Suppressor macrophage treated with lipopolysaccharide for 1 hour (primary cell): ENCODE data around the gene NKD1.
"Not testable (repeated sequence)": the region's sequence is repeated elsewhere in the genome, so short reads cannot be mapped to it uniquely, and the experiment has no call there.

Source experiments
- DNase-seq, 3 donors: peaks; one replicate each; pipeline ENCODE4 v3.0.0-alpha.2; 2020 to 2022

NKD1 gene, protein sequence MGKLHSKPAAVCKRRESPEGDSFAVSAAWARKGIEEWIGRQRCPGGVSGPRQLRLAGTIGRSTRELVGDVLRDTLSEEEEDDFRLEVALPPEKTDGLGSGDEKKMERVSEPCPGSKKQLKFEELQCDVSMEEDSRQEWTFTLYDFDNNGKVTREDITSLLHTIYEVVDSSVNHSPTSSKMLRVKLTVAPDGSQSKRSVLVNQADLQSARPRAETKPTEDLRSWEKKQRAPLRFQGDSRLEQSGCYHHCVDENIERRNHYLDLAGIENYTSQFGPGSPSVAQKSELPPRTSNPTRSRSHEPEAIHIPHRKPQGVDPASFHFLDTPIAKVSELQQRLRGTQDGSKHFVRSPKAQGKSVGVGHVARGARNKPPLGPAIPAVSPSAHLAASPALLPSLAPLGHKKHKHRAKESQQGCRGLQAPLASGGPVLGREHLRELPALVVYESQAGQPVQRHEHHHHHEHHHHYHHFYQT

DNA sequence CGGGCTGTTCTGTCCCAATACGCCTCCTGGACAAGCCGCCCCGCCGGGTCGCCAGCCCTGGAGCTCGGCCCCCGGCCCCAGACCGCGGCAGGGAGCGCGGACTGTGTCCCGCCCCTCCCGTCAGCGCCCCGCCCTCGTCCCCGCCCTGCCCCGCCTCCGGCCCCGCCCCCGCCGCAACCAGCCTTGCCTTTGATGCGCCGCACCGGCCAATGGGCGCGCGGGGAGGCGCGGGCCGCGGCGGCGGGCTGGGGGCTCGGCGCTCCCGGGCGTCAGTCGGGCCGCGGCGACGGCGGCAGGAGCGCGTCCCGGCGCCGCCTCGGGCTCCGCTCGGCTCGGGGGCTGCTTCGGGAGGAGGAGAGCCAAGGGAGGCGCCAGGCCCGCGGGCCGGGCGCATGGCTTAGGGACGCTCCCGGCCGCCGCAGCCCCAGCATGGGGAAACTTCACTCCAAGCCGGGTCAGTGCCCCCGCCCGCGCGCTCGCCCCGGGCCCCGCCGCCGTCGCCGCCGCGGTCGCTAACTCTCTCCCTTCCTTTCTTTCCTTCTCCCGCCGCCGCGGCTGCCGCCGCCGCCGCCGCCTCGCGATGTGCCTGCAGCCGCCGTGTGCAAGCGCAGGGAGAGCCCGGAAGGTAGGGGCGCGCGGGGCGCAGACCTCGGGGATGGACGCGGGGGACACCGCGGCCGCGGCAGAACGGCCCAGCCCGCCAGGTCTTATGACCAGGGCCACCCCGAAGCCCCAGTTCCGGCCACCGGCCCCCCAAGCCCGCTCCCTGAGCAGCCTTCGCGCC lies at the start of gene NKD1:
NKD1 (plus strand) TSS at position 272 of the 784 bp plus-strand sequence; CDS start at position 430, 158 bp downstream.
- peak; percentile 66 to 93 (median 84) for DNase-seq

DNA sequence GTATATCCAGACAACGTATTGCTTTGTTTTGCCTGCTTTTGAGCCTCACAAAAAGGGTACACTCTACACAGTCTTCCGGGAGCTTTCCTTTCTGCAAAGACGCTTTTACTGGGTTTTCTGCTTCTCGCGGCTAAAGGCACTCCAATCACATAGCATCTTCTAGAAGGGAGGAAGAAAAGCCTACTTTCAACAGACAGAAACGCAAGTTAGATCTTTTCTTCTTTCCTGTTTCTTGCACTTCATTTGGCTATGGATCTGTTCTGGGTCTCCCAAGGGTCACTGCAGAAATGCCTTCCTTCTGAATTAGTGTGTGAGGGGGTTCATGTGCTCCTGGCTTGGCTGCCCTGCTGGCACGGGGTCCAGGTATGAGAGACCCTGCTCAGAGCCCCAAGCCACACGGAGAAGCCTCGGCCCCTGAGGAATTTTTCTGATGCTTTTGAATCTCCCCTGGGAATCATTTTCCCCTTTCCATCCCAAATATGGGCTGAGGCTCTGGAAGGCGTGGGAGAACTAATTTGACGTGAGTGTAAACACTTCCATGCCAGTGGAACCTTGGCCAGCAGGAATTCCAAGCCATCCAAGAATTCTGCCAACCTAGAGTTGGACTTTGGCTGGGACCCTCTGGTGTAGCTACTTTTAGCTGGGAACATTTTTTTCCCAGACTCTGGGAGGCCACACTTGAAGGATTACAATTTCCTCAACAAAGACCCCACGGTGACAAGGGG lies 49.6 kb upstream of the NKD1 start:
- DNase-seq, result no peak

DNA sequence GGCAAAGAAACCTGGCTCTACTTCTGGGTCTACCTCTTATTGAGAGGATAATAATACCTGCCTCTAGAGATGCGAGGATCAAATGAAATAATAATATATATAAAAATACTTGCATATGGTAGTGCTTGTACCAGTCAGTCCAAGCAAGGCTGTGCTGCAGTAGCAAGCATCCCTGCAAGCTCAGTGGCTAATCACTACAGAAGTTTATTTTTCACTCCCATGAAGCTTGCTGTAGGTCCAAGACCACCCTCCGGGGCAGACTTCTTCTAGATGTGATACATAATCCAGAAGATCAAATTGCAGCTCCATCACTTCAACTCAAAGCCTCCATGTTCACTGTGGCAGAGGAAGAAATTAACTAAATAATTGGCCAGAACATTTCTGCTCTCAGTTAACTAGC lies 48.9 kb upstream of the NKD1 start:
- no peak for DNase-seq

DNA sequence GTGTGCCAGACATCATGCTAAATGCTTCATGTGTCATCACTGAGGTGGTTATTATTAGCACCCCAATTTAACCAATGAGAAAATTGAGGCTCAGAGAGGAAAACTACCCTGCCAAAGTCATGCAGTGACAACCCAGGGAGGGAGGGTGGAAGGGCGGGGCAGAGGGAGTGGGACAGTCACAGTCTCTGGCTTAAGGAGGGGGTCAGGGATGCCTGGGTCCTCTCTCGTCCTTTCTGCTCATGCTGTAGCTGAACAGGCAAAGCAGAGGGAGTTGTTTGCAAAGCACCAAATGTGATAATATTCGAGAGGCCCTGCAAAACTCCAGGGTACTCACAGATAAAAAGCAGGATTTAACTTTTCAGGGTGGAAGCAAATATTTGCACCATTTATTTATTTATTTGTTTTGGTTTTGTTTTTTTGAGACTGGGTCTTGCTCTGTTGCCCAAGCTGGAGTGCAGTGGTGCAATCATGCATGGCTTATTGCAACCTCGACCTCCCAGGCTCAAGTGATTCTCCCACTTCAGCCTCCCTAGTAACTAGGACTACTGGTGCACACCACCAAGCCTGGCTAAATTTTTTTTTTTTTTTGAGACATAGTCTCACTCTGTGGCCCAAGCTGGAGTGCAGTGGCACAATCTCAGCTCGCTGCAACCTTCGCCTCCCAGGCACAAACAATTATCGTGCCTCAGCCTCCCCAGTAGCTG lies 47.9 kb upstream of the NKD1 start:
- DNase-seq, result no peak

DNA sequence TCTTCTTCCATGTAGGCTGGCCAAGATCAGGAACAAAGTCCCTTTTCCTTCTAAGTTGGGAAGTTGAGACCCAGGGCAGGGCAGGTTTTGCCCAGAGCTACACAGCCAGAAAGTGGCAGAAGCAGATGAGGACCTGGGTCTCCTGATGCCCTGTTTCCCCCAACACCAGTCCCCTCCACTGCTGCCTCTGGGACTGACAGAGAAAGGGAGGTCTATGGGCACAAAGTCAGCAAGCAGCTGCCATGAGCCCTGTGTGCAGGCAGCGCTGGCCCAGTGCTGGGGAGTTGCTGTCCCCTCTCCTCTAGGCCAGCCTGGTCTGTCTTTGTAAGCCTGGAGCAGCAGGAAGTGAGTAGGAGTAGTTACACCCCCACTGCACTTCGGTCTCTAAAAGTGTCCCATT lies 46.9 kb upstream of the NKD1 start:
- DNase-seq, result no peak

DNA sequence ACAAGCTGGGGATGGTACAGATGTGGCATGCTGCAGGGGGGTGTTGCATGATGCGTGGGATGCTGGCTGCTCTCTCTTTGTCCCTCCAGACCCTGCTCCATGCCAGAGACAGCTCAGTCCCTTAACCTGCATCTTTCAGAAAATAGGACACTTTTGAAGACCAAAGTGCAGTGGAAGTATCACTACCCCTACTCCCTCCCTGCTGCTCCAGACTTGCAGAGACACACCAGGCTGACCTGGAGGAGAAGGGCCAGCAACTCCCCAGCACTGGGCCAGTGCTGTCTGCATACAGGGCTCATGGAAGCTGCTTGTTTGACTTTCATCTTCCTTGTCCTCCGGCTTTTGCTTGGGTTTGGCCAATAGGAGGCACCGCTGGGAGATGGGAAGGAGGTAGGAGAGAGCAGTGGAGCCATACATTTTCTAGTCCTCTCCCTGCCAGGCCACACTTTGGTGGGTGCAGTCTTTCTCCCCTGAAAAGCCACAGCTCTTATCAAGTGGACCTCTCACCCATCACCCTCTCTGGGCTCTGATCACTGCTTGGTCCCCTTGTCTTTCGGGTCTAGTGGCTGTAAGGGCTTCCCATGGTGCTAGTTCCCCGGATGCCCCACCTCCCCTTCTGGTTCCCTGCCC lies 46.1 kb upstream of the NKD1 start:
- no peak for DNase-seq

DNA sequence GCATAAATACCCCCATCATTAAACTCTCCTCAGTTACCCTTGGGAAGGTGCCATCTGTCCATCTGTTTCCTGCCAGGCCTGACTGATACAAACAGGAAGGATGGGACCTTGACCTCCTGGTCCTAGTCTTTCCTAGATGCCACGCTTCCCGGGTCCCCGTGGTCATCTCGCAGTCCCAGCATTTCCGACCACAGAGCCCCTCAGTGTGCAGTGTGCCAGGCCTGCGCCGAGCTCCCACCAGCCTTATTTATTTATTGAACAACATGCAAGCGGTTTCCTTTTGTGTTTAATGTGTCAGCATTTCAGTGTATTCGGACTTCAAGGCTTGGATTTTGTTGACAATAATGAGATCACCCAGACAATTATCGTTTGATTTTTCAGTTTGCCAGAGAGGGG lies 45.6 kb upstream of the NKD1 start:
- DNase-seq, result no peak

DNA sequence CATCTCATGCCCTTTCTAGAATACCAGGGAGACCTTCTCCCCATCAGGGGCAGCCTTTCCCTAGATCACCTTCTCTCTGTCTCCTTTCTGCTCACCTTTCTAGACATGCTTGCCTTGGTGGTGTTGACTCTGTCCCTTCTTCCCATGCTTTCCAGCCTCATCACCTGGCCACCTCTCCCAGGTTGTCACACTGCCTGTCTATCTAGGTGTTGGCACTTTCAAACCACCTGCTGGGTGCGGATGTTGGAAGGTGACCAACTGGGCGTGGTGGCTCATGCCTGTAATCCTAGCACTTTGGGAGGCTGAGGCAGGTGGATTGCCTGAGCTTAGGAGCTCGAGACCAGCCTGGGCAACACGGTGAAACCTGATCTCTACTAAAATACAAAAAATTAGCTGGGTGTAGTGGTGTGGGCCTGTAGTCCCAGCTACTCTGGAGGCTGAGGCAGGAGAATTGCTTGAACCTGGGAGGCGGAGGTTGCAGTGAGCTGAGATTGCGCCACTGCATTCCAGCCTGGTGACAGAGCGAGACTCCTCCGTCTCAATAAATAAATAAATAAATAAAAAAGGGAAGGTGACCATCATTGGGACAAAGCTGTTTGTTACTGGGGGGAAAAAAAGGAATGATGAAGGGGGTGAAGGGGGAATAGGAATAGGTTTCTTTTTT lies 44.2 kb upstream of the NKD1 start:
- DNase-seq, result not testable (repeated sequence)

DNA sequence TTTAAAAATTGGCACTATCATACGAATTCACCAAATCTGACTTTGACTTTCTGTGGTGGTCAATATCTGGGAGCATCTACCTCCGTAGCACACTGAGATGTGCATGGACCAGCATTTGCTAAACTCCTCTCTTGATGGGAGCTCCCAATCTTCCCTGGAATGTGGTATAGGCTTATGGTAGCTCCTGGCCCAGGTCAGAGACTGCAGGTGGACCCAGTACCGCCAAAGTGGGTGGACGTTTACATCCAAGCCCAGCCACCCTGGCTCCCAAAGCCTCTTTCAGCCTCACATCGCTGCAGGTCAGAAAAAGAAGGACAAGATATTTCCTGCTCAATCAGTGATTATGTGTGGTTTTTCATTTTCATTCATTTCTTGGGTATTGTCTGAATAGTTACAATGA lies 43.1 kb upstream of the NKD1 start:
- no peak for DNase-seq

DNA sequence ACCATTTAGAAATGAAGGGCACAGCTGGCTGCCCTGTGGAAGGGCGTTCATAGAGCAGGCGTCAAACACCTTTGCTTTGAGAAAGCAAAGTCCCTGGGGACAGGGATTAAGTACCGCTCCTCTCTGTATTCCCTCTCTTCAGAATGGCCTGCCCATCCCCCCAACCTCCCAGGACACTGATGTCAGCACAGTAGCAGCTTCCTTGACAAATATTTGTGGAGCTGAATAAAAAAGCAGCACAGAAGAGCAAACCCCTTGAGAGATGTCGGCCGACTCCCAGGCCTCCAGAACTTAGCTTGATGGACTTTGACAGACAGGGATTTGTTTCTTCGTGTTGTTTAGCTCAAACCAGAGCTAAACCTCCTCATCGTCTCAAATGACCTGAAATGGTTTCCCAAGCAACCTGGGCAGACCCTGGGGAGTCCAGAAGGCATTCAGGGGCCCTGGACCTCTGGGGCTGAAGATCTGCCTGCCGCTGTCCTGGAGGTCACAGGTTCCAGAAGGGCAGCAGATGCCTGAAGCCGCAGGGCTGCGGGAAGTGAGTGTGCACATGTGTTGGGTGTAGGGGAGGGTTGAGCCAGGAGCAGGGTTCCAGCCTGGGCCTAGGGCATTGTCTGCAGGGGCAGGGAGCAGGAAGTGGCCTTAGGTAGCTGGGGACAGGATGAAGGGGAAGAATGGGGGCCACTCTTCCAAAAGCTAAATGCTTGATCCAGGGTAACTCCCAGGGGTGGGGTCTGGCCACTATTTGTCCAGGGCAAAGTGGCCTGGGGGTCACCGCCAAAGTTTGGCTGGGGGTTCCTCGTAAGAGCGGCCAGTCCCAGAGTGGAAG lies 42.3 kb upstream of the NKD1 start:
- no peak for DNase-seq

DNA sequence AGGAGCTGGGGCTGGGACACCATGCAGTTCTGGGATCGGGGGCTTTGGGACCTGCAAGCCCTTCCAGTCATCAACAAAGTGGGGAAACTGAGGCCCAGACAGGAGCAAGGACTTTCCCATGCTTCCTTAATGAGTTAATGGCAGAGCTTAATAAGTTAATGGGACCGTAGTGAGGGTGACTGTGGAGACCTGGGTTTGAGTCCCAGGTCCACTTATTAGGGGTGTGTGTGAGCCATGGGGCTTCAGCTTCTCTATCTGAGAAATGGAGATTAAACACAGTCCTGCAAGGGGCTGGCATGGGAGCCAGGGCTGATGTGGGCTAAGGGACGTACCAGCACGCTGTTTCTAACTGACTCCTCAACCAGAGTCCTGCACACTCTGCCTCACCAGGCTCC lies 41.7 kb upstream of the NKD1 start:
- DNase-seq, result no peak

DNA sequence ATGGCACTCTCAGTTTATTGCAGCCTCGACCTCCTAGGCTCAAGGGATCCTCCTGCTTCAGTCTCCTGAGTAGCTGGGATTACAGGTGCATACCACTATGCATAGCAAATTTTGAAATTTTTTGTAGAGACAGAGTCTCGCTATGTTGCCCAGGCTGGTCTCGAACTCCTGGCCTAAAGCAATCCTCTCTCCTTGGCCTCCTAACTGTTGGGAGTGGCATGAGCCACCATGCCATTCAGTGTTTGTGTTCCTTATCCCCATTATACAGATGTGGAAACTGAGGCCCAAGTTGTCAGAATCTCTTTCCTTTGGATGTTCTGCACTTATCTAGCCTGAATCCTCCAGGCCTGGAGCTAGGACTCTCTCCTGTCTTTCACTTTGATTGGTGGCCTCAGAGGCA lies 40.8 kb upstream of the NKD1 start:
- DNase-seq, result no peak

DNA sequence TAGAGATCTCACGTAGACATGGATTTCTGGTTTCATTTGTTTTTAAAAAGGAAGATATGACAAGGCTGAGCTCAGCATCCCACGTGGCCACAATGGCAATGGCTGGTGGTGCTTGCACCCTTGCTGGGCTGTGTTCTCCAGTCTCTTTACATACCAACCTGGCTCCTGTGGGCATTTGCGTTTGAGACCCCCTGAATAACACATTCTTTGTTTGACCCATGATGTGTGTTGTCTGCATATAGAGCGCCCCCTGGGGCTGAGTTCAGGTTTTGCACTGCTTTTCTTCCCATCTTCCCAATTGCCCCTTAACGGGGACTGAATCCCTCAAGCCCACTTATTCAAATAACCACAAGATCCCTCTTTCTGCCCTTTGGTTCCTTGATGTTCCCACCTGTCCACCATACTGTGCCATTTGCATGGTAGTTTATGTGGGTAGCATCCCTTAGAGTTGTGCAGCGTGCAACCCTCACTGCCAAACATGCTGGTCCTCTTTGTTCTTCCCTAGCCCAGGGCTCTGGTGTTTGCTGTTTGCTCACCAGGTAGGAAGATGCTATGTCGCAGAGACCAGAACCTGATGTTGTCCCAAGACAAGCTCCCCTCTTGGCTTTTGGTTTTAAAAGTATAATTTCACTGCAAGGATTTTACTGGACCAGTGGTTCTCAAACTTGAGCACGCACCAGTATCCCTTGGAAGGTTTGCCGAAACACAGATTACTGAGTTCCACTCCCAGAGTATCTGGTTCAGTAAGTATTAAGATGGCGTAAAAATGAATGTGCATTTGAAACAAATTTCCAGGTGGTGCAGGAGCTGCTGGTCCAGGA lies 38.5 kb upstream of the NKD1 start:
- DNase-seq, result peak in 2 of 3 donors; percentile 49 to 57

DNA sequence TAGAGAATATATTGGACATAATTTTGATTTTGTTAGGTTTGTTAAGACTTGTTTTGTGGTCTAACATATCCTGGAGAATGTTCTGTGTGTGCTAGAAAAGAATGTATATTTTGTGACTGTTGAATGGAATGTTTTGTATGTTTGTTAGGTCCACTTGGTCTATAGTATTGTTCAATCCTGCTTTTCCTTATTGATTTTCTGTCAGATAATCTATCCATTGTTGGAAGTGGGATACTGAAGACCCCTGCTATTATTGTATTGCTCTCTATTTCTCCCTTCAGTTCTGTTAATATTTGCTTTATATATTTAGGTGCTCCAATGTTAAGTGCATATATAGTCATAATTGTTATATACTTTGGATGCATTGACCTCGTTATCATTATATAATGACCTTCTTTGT lies 33.0 kb upstream of the NKD1 start:
- DNase-seq, result no peak

DNA sequence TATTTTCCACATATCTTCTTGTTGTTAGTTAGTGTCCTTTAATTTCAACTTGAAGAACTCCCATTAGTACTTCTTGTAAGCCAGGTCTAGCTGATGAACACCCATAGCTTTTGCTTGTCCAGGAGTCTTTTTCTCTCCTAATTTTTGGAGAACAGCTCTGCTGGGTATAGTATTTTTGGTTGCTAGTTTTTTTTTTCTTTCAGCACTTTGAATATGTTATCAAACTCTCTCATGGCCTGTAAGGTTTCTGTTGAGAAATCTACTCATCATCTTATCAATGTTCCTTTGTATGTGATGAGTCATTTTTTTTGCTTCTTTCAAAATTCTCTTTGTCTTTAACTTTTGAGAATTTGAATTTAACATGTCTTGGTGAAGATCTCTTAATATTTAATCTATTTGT lies 31.8 kb upstream of the NKD1 start:
- DNase-seq, result no peak

DNA sequence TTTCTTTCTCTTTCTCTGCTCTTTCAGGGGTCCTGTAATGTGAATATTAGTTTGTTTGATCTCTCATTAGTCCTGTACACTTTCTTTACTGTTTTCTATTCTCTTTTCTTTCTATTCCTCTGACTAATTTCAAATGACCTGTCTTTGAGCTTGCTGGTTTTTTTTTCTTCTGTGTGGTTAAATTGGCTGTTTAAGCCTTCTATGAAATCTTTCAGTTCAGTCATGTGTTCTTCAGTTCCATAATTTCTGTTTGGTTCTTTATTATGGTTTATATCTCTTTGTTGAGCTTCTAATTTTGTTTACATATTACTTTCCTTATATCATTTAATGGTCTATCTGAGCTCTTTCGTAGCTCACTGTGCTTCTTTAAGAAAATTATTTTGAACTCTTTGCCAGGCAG lies 31.3 kb upstream of the NKD1 start:
- no peak for DNase-seq

DNA sequence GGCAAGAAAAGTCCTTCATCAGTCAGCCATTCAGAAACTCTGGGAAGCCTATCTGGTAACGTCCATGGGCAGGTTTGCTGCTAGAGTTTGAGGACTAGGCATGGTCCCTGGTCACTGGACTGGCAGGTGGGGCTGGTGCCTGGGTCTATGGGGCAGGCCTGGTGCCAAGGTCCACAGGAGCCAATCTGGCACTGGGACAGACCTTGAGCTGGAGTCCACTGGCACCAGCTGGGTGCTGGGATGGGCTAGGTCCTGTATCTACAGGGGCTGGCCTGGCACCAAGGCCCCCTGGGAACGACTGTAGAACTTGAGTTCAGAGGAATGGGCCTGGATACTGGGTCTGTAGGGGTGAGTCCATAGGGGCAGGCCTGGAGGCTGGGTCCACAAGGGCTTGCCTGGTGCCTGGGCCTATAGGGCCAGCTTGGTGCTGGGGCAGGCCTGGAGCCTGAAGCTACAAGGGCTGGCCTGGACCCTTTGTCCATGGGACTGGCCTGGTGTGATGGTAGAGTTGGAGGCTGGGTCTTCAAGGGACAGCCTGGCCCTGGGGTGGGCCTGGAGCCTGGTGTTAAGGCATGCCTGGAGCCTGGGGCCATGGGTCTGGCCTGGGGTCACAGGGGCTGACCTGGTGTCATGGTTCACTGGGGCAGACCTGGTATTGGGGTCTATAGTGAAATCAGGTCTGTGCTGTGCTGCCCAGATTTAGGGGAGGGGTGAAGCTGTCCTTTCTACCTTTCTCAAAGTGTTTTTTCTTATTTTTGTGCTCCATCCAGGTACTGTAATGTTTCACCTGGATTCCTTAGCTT lies 30.5 kb upstream of the NKD1 start:
- no peak for DNase-seq

DNA sequence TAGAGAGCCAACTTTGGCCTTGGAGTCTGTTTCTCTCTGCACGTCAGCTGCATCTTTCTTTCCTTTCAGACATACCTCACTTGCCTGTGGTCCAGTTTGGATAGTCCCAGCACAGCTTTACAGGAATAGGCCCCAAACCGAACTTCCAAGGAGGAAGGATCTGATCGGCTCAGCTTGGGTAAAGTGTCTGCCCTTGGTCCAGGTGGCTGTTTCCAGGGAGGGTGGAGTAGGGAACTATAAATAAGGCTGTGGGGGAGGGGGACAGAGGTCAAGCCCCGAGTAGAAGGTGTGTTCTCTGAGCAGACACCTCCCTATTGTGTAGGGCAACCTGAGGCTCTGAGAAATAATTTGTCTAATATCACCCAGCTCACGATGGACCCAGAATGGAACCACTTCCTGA lies 29.2 kb upstream of the NKD1 start:
- no peak for DNase-seq

DNA sequence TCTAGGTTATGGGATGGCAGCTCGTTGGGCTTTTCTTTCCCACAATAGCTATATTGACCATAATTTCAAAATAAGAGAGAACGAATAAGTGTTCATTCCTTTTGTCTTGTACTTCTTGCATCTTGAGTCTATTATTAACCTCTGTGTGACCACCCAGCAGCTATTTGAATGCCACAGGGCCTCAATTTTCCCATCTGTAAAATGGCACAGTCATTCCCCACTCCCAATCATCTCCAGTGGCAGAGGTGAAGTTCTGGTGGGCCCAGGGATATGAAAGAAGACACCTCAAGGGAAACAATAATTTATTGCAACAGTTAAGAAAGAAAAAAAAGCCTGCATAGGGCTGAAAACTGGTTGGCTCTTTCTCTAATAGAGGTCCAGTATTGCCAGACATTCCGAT lies 28.6 kb upstream of the NKD1 start:
- DNase-seq, result no peak
